ENCODE data around the gene KSR1.

DNA sequence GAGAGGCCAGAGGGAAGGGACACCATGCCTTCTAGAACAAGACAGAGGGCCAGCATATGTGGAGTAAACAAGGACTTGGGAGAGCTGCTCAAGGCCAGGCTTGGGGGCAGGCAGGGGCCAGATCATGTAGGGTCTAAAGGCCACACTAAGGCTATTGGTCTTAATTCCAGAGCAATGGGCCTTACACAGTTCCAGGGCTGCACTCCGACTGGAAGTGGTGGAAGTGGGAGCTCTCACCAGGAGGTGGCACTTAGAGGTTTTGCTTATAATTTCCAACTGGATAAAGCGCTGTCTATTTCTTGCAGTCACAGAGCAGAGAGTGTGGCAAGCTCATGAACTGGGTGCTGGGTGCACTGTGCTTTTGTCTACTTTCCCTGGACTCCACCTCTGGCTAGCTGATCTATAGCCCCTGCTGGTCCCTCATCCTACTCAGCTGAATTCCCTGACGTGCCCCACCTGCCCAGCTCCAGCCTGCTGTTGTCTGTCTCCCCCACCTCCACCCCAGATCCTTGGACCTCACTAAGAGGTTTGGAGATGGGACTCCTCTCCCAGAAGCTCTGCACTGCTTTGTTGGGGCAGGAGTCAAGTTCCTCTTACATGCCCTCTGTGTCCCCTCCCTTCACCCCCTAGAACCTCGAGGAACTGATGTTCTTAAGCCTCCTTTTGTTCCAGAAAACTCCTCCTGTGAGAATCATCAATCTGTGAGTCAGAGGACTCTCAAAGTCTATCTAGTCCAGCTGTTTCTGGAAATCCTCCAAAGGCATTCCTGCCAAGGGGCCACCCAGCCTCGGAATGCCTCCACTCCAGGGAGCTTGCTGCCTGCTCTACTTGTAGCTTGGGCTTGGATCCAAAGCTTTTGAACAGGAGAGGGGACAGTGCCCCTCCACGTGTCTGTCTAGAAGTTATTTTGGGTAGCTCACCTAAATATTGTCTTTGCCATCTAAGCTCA lies 48.1 kb upstream of the KSR1 start:
- TF ChIP-seq SP1 (IDR thresholded peaks at IDR 0.05) (no peak), TARDBP (IDR thresholded peaks at IDR 0.05) (no peak), FOXK2 (IDR thresholded peaks at IDR 0.05) (no peak)
